GM12878 (cell line): ENCODE data around the gene MED4. TPM values are rescaled to one million over a fixed set of nuclear protein-coding genes. Genes with fewer than 3 reads are reported as not detected.

ENCODE experiments used
- ATAC-seq: fragments of 200-7000 bp; cut with Tn5 transposase; 3 replicates; pipeline ENCODE4 v1.9.1; 2020; ENCODE audit warnings: mild to moderate bottlenecking, moderate library complexity
- BruUV-seq: library from RNA; stranded (reverse); fragments of 400-500 nt; replicated peaks from 2 replicates; lab custom pipeline; 2021; lab: Mats Ljungman, UMichigan
- CTCF ChIA-PET: fragments of 300-600 bp; sonication (Branson Sonifier 250); formaldehyde crosslinking; extraction: SDS; loops from one replicate; lab custom pipeline; 2021; ENCODE audit warnings: inconsistent platforms; lab: Yijun Ruan, JAX
- POLR2A ChIA-PET: fragments of 350-600 bp; formaldehyde crosslinking; extraction: SDS; loops from one replicate; lab custom pipeline; 2021; ENCODE audit warnings: inconsistent platforms; lab: Charles Lee
- RAD21 ChIA-PET: fragments of 300-600 bp; sonication (Branson Sonifier 250); formaldehyde crosslinking; loops from one replicate; lab custom pipeline; 2023; ENCODE audit warnings: antibody characterized with exemption; ENCODE audit not compliant: unreplicated experiment; lab: Charles Lee
- SMC1A ChIA-PET: fragments of 300-600 bp; sonication (Branson Sonifier 250); formaldehyde crosslinking; loops from one replicate; lab custom pipeline; 2023; ENCODE audit not compliant: unreplicated experiment, uncharacterized antibody; lab: Charles Lee
- DNase-seq: peaks from one replicate; pipeline ENCODE4 v3.0.0-alpha.2; 2011; ENCODE audit warnings: low read depth, low spot score
- FAIRE-seq: peaks from 3 replicates; lab custom pipeline; 2011; peaks lifted over from hg19 to GRCh38; lab: Jason Lieb, UNC
- H2AFZ ChIP-seq: 2 replicates; pipeline ENCODE4 v1.6.0; 2011; ENCODE audit warnings: low read depth, low read length, control low read depth; ENCODE audit not compliant: control insufficient read depth
- H3K27ac ChIP-seq: 2 replicates; pipeline ENCODE4 v1.5.1; 2011; ENCODE audit warnings: control low read depth; ENCODE audit not compliant: control insufficient read depth, insufficient read depth
- H3K27me3 ChIP-seq, 2 experiments: replicated peaks in 1 of 2; 2 replicates each; pipeline versions ENCODE4 v1.6.0 to v1.6.1; 2011; ENCODE audit warnings: low read length in 1 of 2; ENCODE audit not compliant: control insufficient read depth in 2 of 2, insufficient read depth in 2 of 2
- H3K36me3 ChIP-seq, 2 experiments: 2 replicates each; pipeline ENCODE4 v1.5.1; 2011; ENCODE audit warnings: low read length in 1 of 2; ENCODE audit not compliant: control insufficient read depth in 2 of 2, insufficient read depth in 2 of 2
- H3K4me1 ChIP-seq: 2 replicates; pipeline ENCODE4 v1.6.1; 2011; ENCODE audit warnings: mild to moderate bottlenecking, low read length, moderate library complexity, mixed read lengths; ENCODE audit not compliant: control insufficient read depth, insufficient read depth
- H3K4me2 ChIP-seq: 2 replicates; pipeline ENCODE4 v1.6.0; 2011; ENCODE audit warnings: control low read depth; ENCODE audit not compliant: control insufficient read depth, insufficient read depth
- H3K4me3 ChIP-seq: fragments of 200-600 bp; sonication (generic); 2 replicates; pipeline ENCODE4 v1.5.1; 2016
- H3K79me2 ChIP-seq: 2 replicates; pipeline ENCODE4 v1.6.0; 2011; ENCODE audit warnings: low read length; ENCODE audit not compliant: control insufficient read depth, insufficient read depth
- H3K9ac ChIP-seq: 2 replicates; pipeline ENCODE4 v1.8.0; 2011; ENCODE audit warnings: low read length, control low read depth, mixed read lengths; ENCODE audit not compliant: control insufficient read depth, insufficient read depth
- H3K9me3 ChIP-seq: replicated peaks from 3 replicates; pipeline ENCODE4 v1.5.1; 2011; ENCODE audit warnings: mild to moderate bottlenecking, low read length; ENCODE audit not compliant: control insufficient read depth, insufficient read depth
- H4K20me1 ChIP-seq: 2 replicates; pipeline ENCODE4 v1.6.0; 2011; ENCODE audit not compliant: control insufficient read depth, insufficient read depth
- ATF7 ChIP-seq: fragments of 450-650 bp; IDR thresholded peaks from 2 replicates; pipeline ENCODE4 v1.6.1; 2016; ENCODE audit warnings: low read depth, mild to moderate bottlenecking
- CTCF ChIP-seq, 3 experiments: IDR thresholded peaks in 2 of 3; conservative IDR thresholded peaks in 1 of 3; 2 replicates each; pipeline ENCODE4 v1.5.1; 2011; ENCODE audit warnings: low read depth in 3 of 3, low read length in 3 of 3, mild to moderate bottlenecking in 3 of 3, control low read depth in 2 of 3, moderate library complexity in 2 of 3, inconsistent platforms in 1 of 3, mixed read lengths in 1 of 3; ENCODE audit not compliant: control insufficient read depth in 2 of 3, insufficient read depth in 1 of 3; ENCODE audit errors: extremely low read depth in 1 of 3
- E2F4 ChIP-seq: IDR thresholded peaks from 2 replicates; pipeline ENCODE4 v1.6.1; 2012; ENCODE audit warnings: low read depth, low read length, improper control_type of control experiment
- EGR1 ChIP-seq, 2 experiments: IDR thresholded peaks; 1 replicate in 1 of 2; 2 replicates in 1 of 2; pipeline ENCODE4 v1.6.1; 2011 to 2012; ENCODE audit warnings: low read depth in 2 of 2, low read length in 2 of 2, borderline replicate concordance in 1 of 2, mild to moderate bottlenecking in 1 of 2, moderate library complexity in 1 of 2
- FOXM1 ChIP-seq: IDR thresholded peaks from 2 replicates; pipeline ENCODE4 v1.6.1; 2012; ENCODE audit warnings: low read depth, mild to moderate bottlenecking, inconsistent platforms, low read length, moderate library complexity
- GABPA ChIP-seq: IDR thresholded peaks from 2 replicates; pipeline ENCODE4 v1.6.1; 2014; ENCODE audit warnings: antibody characterized with exemption, low read depth, mild to moderate bottlenecking, inconsistent platforms
- LARP7 ChIP-seq: fragments of 450-650 bp; IDR thresholded peaks from 2 replicates; pipeline ENCODE4 v1.6.1; 2017; ENCODE audit warnings: mild to moderate bottlenecking
- MXI1 ChIP-seq: fragments of 150-350 bp; IDR thresholded peaks from 2 replicates; pipeline ENCODE4 v1.6.1; 2011; ENCODE audit warnings: low read depth, mild to moderate bottlenecking, inconsistent platforms, low read length, improper control_type of control experiment
- NBN ChIP-seq: fragments of 450-650 bp; IDR thresholded peaks from 2 replicates; pipeline ENCODE4 v1.6.1; 2016
- NFYB ChIP-seq: IDR thresholded peaks from 2 replicates; pipeline ENCODE4 v1.6.1; 2011; ENCODE audit warnings: low read depth, mild to moderate bottlenecking, low read length, improper control_type of control experiment, moderate library complexity; ENCODE audit not compliant: insufficient read depth
- PAX8 ChIP-seq: fragments of 450-650 bp; IDR thresholded peaks from 2 replicates; pipeline ENCODE4 v1.6.1; 2017; ENCODE audit warnings: mild to moderate bottlenecking, moderate library complexity
- POLR2AphosphoS5 ChIP-seq: IDR thresholded peaks from 2 replicates; pipeline ENCODE4 v1.6.1; 2011; ENCODE audit warnings: mild to moderate bottlenecking, low read length, inconsistent platforms
- SIX5 ChIP-seq: IDR thresholded peaks from 2 replicates; pipeline ENCODE4 v1.6.1; 2011; ENCODE audit warnings: mild to moderate bottlenecking, low read depth, low read length, moderate library complexity; ENCODE audit not compliant: severe bottlenecking
- SP1 ChIP-seq: IDR thresholded peaks from one replicate; pipeline ENCODE4 v1.6.1; 2011; ENCODE audit warnings: low read depth, low read length
- SREBF2 ChIP-seq: IDR thresholded peaks from 2 replicates; pipeline ENCODE4 v1.6.1; 2012; ENCODE audit warnings: mild to moderate bottlenecking, low read length
- STAT3 ChIP-seq: IDR thresholded peaks from 2 replicates; pipeline ENCODE4 v1.6.1; 2011; ENCODE audit warnings: low read depth, low read length, improper control_type of control experiment
- SUPT20H ChIP-seq: IDR thresholded peaks from 2 replicates; pipeline ENCODE4 v1.6.1; 2011; ENCODE audit warnings: low read depth, mild to moderate bottlenecking, low read length, moderate library complexity, borderline replicate concordance; ENCODE audit not compliant: control insufficient read depth
- TBL1XR1 ChIP-seq: IDR thresholded peaks from 2 replicates; pipeline ENCODE4 v1.6.1; 2012; ENCODE audit warnings: low read depth, low read length, improper control_type of control experiment
- ZNF217 ChIP-seq: fragments of 450-650 bp; IDR thresholded peaks from 2 replicates; pipeline ENCODE4 v1.6.1; 2017; ENCODE audit warnings: antibody characterized with exemption, mild to moderate bottlenecking
- WGBS: methylation state at CpG from one replicate; pipeline ENCODE4 v1.1.6; 2016; ENCODE audit warnings: low lambda C conversion rate; ENCODE audit not compliant: insufficient replicate concordance, insufficient coverage; ENCODE audit errors: missing lambda C conversion rate; 5-methylcytosine and 5-hydroxymethylcytosine counted together
- in situ Hi-C: fragments of 300-500 bp; cut with MboI; formaldehyde crosslinking; loops from 9 replicates; pipeline ENCODE4 v1.14.3; 2018; ENCODE audit warnings: mixed read lengths
- intact Hi-C: fragments of 100-400 bp; cut with micrococcal nuclease; formaldehyde crosslinking; loops from one replicate; pipeline ENCODE4 v1.14.2; 2022; ENCODE audit not compliant: unreplicated experiment
- polyA plus RNA-seq, 11 experiments: library from polyadenylated mRNA; depleted of rRNA in 4 of 11; unstranded in 6 of 11; stranded (reverse) in 5 of 11; fragments of >200 nt; fragmentation: Nextera tagmentation in 4 of 11; fragmentation: Illumina TruSeq in 1 of 11; extraction: Ambion mirVana in 4 of 11; extraction: Trizol in 1 of 11; gene quantifications; 1 replicate in 1 of 11; 2 replicates in 10 of 11; pipeline versions ENCODE4 v1.2.1 to v1.2.3, GENCODE V29; 2011 to 2016; ENCODE audit warnings: inconsistent platforms in 2 of 11, missing spikeins in 2 of 11, low read depth in 1 of 11
- total RNA-seq, 4 experiments: library from RNA; depleted of rRNA in 3 of 4; stranded (reverse); fragments of >200 nt in 3 of 4; fragmentation: Illumina TruSeq in 1 of 4; extraction: Trizol in 1 of 4; gene quantifications; 2 replicates each; pipeline versions ENCODE4 v1.2.1 to v1.2.3, GENCODE V29; 2013 to 2021

MED4 gene
- total and polyA plus RNA-seq, 10 of the 15 experiments (the other 5 are each of a cell fraction or from before 2014, with no cell fraction given), result 31.5 to 117 (median 87.4) TPM

- Histone ChIP-seq H3K4me3 (peak overlapping the region; percentile 80), H3K27ac (no peak overlapping the region)
These were observed 1.3 kb downstream of the MED4 start for GRCh38 chr13:48093588-48093987.

More at GRCh38 chr13:48093588-48093987, 1.3 kb downstream of the MED4 start:
- ChIA-PET RAD21 (interaction anchor here (1.8 to 2.2 kb wide), 2 partner anchors 15 to 56 kb away, joined by 6 to 12 read pairs; partner anchors contain the start of gene NUDT15), CTCF (interaction anchor here (0.6 to 5.9 kb wide), 8 partner anchors 15 to 295 kb away, joined by 3 to 37 read pairs (median 5); partner anchors contain the start of gene NUDT15), POLR2A (interaction anchor here (0.6 to 1.6 kb wide), 3 partner anchors 15 to 56 kb away, joined by 3 to 8 read pairs (median 3); partner anchors contain the start of gene NUDT15), SMC1A (interaction anchor here (1.2 to 1.4 kb wide), 3 partner anchors 15 to 293 kb away, joined by 3 to 5 read pairs (median 3); no protein-coding TSS in a partner anchor)
- BruUV-seq, result no TSS peak
- Histone ChIP-seq H3K27me3 (no peaks in the 10 kb centered on the region), H3K9me3 (no peaks in the 10 kb centered on the region), H3K4me1 (no peaks in the 10 kb centered on the region), H3K4me2 (peak overlapping the region; percentile 91), H3K9ac (peak overlapping the region; percentile 95), H3K36me3 (peaks cover 0 to 7% of the 10 kb centered on the region in 2 experiments; a peak in 1 of 4 replicates), H3K79me2 (peaks cover 62% of the 10 kb centered on the region), H4K20me1 (no peaks in the 10 kb centered on the region), H2AFZ (no peak overlapping the region)
- FAIRE-seq, result no peak
- in situ Hi-C loops, result no loop called here
- intact Hi-C loops, result no loop called here
- WGBS, result 69% methylated on average over 9 of the region's 9 CpGs
- no peak for DNase-seq
- ATAC-seq, result no peak
- TF ChIP-seq LARP7 (no peak), SP1 (no peak), PAX8 (no peak), SIX5 (no peak), SUPT20H (no peak), POLR2AphosphoS5 (no peak), ZNF217 (no peak), EGR1 (IDR thresholded peaks at IDR 0.05; ENCODE audit: borderline replicate concordance in 1 of 2, low read depth in 2 of 2, low read length in 2 of 2) (no peak), GABPA (no peak), NBN (no peak), NFYB (no peak), SREBF2 (no peak), STAT3 (no peak), FOXM1 (no peak), MXI1 (no peak), TBL1XR1 (no peak), CTCF (IDR thresholded peaks at IDR 0.05 in 2 of 3, conservative IDR thresholded peaks at IDR 0.05 in 1 of 3; ENCODE audit: control insufficient read depth in 2 of 3, extremely low read depth in 1 of 3, insufficient read depth in 1 of 3, low read depth in 3 of 3, low read length in 3 of 3) (no peak), E2F4 (no peak), ATF7 (no peak)
